ENCODE results near the gene SMARCAL1.

The SMARCAL1 gene

DNA sequence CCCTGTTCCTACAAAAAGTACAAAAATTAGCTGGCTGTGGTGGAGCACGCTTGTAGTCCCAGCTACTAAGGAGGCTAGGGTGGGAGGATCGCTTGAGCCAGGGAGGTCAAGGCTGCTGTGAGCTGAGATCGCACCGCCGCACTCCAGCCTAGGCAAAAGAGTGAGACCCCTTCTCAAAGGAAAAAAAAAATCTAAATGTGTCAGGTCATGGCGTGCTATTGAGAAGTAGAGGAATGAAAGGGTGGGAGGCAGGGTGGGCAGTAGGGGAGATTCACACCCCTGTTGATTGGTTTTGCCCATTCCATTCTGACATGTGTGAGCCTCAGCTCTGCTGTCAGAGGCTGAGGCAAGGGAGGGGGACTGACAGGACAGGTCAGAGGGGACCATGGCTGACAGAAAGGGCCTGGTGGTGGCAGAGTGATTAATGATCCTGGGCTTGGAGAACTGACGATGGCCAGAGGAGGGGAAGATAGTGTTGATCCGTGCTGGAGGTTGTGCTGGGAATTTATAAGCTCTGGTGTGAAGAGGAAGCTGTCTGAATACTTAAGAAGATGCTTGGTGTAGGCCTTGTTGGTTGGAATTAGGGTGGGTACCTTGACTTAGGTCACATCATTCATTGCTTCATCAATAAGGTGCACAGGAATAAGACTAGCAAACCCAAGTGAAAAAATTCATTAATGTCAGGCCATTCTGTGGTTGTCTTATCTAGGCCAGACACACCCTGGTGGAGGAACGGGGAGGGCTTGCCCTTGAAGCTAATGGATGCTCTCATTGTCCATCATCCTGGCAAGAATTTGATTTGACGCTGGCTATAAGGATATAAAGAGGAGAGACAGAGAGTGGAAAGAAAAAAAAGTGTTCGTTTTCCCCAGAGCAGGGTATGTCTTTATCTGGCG lies 19.1 kb upstream of the SMARCAL1 start:
- no peak for DNase-seq

DNA sequence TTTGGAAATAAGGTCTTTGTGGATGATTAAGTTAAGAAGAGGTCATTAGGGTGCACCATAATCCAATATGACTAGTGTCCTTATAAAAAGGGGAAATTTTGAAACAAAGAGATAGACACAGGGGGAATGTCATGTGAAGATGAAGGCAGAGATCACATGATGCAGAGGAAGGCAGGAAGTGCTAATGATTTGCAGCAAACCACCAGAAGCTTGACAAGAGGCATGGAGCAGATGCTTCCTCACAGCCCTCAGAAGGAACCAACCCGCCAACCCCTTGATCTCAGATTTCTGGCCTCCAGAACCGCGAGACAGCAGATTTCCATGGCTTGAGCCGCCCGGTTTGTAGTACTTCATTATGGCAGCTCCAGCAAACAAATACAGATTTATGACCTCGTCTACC lies 17.4 kb upstream of the SMARCAL1 start:
- DNase-seq, result no peak

GRCh38 chr2:216399621-216400020 lies 12.7 kb upstream of the SMARCAL1 start:
- DNase-seq, result no peak

- no peak for DNase-seq
These were observed 9.5 kb upstream of the SMARCAL1 start for GRCh38 chr2:216402751-216403150.

DNA sequence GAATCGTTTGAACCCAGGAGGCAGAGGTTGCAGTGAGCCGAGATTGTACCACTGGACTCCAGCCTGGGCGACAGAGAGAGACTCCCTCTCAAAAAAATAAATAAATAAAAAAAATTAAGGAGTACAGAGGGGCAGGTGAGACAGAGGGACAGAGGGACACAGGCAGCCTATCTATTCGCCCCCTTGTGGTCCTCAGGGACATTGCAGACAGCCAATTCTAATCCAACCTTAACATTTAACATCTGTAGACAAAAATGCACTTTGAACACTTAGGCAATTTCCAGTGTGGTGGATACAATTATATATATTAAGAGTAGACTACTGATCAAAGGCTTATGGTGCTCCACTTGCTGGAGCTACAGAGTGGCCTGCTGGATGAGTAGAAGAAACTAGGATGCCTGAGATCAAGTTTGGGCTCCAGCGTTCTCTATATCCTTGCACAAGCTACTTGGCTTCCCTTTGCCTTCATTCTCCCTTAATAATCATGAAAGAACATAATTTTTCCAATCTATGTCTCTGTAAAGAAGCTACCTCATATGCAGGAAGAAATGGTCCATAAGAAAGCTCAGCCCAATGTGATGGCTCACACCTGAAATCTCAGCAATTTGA lies 8.2 kb upstream of the SMARCAL1 start:
- DNase-seq, result peak; percentile 22

GRCh38 chr2:216405588-216405987 lies 6.7 kb upstream of the SMARCAL1 start:
- DNase-seq, result no peak

DNA sequence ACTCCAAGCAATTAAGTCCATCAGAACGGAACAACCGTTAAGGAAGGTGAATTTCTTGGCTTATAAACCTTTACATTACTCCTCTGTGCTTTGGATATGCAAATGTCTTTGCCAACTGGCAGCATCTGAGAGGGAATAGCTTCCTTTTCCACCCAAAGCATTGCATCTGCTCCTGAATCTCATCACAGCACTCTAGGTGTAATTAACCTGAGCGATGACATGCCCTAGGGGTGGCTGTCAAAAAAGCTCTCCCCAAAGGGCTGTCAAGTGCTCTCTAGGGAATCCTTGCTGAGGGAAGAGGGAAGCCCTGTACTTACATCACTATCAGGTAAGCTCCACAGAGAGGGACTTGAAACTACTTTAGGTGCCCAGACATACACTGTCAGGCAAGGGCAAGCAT lies 5.5 kb upstream of the SMARCAL1 start:
- no peak for DNase-seq

GRCh38 chr2:216408426-216409290 lies 3.6 kb upstream of the SMARCAL1 start:
- no peak for DNase-seq

DNA sequence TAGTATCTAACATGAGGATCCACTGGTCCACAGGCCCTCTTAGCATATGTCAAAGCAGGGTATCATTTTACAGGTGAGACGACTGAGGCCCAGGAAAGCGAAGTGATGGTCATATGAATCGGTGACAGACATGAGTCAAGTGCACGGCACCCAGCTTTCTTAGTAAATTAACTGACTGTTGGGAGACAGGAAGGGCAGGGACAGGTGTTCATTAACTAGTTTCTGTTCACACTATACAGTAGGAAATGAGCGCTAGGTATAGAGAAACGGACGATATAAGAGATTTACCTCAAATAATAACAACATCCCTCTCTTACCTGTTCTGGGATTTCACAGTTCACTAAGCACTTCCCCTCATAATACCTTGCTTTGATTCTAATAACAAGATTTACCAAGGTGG lies 1.7 kb upstream of the SMARCAL1 start:
- DNase-seq, result no peak

DNA sequence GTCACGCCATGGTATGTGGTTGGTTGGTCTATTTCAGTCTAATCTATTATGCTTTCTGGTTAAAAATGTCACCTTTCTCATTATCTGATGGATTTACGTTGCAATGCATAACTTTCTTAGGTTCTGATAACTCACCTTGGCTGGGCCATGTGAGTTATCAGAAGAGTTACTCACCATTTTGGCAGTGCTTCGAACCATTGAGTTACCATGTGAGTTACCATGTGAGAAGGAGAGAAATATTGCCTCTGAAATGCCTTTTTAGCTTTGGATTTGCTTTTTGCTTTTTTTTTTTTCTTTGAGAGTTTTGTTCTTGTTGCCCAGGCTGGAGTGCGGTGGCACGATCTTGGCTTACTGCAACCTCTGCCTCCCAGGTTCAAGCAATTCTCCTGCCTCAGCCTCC lies 1.6 kb downstream of the SMARCAL1 start:
- DNase-seq, result no peak

DNA sequence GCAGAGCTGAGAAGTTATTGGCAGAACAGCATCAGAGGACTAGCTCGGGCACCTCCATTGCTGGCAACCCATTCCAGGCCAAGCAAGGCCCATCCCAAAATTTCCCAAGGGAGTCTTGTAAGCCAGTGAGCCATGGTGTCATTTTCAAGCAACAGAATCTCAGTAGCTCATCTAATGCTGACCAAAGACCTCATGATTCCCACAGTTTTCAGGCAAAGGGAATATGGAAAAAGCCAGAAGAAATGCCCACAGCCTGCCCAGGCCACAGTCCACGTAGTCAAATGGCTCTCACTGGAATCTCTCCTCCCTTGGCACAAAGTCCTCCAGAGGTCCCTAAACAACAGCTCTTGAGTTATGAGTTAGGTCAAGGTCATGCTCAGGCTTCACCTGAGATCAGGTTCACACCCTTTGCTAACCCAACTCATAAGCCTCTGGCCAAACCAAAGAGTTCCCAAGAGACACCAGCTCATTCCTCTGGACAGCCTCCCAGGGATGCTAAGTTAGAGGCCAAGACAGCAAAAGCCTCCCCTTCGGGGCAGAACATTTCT lies 2.6 kb downstream of the SMARCAL1 start:
- no peak for DNase-seq

- no peak for DNase-seq
These were observed 3.3 kb downstream of the SMARCAL1 start for GRCh38 chr2:216415541-216415940.

GRCh38 chr2:216416571-216417307 lies 4.5 kb downstream of the SMARCAL1 start:
- no peak for DNase-seq

DNA sequence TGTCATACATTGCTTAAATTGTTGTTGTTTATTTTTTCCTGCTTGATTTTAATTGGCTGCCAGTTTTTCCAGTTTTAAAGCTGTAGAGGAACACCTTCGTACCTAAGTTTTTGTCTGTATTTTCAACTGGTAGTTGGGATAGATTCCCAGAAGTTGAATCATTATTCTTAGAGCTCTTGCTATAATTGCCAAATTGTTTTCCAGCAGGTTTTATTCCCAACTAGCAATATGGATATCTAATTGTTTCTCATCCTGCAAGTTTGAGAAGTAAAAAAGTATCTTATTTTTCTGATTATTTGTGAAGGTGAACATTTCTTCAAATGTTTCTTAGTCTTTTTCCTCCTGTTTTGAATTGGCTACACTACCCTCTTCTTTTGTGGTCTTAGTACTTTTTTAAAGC lies 6.7 kb downstream of the SMARCAL1 start:
- no peak for DNase-seq

GRCh38 chr2:216420367-216421101 lies 8.2 kb downstream of the SMARCAL1 start:
- DNase-seq, result no peak

DNA sequence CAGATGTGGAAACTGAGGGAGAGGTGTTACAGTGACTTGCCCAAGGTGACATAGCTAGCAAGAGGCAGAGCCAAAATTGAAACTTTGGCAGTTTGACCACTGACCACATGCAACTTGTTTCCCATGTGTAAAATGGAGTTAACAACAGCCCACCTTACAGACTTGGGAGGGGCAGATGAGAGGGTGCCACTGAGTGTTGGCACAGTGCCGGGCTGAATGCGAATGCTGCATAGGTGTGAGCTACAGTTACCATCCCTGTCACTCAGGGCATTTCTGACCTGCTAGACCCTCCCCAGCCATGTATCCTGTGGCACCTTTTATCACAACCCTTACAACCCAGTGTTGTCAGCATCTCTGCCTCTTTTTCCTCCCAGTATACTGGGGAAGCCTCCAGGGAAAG lies 10.8 kb downstream of the SMARCAL1 start:
- no peak for DNase-seq

GRCh38 chr2:216424274-216424673 lies 12.0 kb downstream of the SMARCAL1 start:
- DNase-seq, result no peak

- DNase-seq, result no peak
These were observed 12.9 kb downstream of the SMARCAL1 start for GRCh38 chr2:216425008-216425787.

GRCh38 chr2:216426166-216426777 lies 14.0 kb downstream of the SMARCAL1 start:
- no peak for DNase-seq

GRCh38 chr2:216426938-216427337 lies 14.7 kb downstream of the SMARCAL1 start:
- DNase-seq, result no peak
